PC-9 (cell line): ENCODE results near the gene POPDC2.

Experiments
- CTCF ChIP-seq: fragments of 200-600 bp; sonication (generic); conservative IDR thresholded peaks from 2 replicates; pipeline ENCODE4 v1.6.1; 2017; ENCODE audit warnings: mixed run types, antibody characterized with exemption, mild to moderate bottlenecking, moderate library complexity
- EZH2 ChIP-seq: fragments of 200-600 bp; sonication (generic); IDR thresholded peaks from 2 replicates; pipeline ENCODE4 v1.8.0; 2017; ENCODE audit warnings: antibody characterized with exemption, low read depth

- no peak for TF ChIP-seq CTCF
- TF ChIP-seq EZH2 = no peak
Observed at GRCh38 chr3:119658994-119659393, 1.4 kb downstream of the POPDC2 start.
